Measurements from ENCODE around the gene EIF4A2.

EIF4A2 gene

DNA sequence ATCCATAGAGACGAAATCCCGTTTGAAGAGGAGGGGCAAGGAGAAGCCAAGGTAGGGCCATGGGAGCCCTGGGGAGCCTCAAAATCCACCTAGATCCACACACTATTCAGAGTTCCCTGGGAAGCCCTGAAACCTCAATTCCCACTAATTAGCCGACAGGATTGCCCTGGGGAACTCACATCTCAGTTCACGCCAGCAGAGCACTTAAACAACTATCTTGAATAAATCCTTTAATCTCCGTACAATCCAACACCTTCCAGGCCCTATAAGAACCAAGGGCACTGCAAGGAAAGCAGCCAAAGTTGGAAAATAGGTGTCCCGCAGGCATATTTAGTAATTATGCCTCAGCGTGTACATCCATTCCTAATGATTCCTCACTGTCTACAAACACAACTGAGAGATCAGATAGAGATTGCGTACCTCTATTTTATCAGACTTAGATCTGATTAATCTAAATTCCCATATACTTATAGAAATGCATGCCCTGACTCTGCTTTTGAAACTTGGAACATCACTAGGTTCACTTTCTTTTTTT is 25.6 kb upstream of the EIF4A2 start:
- Histone ChIP-seq H3F3A (ENCODE audit: low read depth) (no peaks in the 10 kb centered on the region), H3K9me3 (ENCODE audit: insufficient read depth, low read depth, low read length) (no peaks in the 10 kb centered on the region), H2AFZ (ENCODE audit: low read length) (no peak overlapping the region), H3K4me2 (ENCODE audit: low read depth, low read length, poor library complexity, severe bottlenecking) (no peak overlapping the region), H3K36me3 (ENCODE audit: insufficient read depth, low read length) (no peaks in the 10 kb centered on the region), H3K4me3 (ENCODE audit: low read length, poor library complexity, severe bottlenecking) (no peak overlapping the region), H3K4me1 (ENCODE audit: insufficient read depth, low read length, poor library complexity, severe bottlenecking) (no peaks in the 10 kb centered on the region), H4K20me1 (ENCODE audit: insufficient read depth, low read length, poor library complexity, severe bottlenecking) (no peaks in the 10 kb centered on the region), H3K27me3 (ENCODE audit: insufficient read depth, low read length, poor library complexity, severe bottlenecking) (no peaks in the 10 kb centered on the region), H3K9ac (ENCODE audit: low read depth, low read length, poor library complexity, severe bottlenecking) (no peak overlapping the region), H3K79me2 (ENCODE audit: insufficient read depth, low read length) (no peaks in the 10 kb centered on the region), H3K9me2 (replicated peaks; ENCODE audit: low read depth, low read length) (no peaks in the 10 kb centered on the region)
- TF ChIP-seq EZH2phosphoT487 (IDR thresholded peaks at IDR 0.05; ENCODE audit: borderline replicate concordance), result no peak
- TF ChIP-seq, protein P1, sequence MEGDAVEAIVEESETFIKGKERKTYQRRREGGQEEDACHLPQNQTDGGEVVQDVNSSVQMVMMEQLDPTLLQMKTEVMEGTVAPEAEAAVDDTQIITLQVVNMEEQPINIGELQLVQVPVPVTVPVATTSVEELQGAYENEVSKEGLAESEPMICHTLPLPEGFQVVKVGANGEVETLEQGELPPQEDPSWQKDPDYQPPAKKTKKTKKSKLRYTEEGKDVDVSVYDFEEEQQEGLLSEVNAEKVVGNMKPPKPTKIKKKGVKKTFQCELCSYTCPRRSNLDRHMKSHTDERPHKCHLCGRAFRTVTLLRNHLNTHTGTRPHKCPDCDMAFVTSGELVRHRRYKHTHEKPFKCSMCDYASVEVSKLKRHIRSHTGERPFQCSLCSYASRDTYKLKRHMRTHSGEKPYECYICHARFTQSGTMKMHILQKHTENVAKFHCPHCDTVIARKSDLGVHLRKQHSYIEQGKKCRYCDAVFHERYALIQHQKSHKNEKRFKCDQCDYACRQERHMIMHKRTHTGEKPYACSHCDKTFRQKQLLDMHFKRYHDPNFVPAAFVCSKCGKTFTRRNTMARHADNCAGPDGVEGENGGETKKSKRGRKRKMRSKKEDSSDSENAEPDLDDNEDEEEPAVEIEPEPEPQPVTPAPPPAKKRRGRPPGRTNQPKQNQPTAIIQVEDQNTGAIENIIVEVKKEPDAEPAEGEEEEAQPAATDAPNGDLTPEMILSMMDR (conservative IDR thresholded peaks at IDR 0.05; ENCODE audit: low read length), result no peak

DNA sequence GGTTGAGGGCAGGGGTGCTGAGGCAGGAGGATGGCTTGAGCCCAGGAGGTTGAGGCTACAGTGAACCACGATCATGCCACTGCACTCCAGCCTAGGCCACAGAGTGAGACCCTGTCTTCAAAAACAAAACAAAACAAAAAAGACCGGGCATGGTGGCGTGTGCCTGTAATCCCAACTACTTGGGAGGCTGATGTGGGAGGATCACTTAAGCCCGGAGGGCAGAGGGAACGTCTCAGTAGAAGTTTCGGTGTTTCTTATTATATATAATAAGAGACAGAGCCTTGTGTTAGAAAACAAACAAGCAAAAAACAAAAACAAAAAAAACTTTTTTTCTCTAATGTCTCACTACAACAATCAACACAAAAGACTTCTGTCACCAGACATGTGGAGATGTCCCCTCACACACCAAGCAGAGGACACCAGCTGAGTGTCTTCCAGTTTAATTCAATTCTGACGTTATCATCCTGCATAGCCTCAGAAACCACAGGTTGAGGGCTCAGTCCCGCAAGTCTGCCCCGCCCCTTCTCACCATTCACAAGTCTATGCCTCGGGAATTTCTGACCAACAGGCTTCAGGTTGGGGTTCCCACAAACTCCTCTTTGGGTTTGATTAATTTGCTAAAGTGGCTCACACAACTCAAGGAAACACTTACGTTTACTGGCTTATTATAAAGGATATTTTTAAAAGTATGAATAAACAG is 24.0 kb upstream of the EIF4A2 start:
- no peak overlapping the region for H3K4me3 ChIP-seq (ENCODE audit: low read length, poor library complexity, severe bottlenecking)
- no peaks in the 10 kb centered on the region for H3K27me3 ChIP-seq (ENCODE audit: insufficient read depth, low read length, poor library complexity, severe bottlenecking)
- H3F3A ChIP-seq (ENCODE audit: low read depth), result no peaks in the 10 kb centered on the region

DNA sequence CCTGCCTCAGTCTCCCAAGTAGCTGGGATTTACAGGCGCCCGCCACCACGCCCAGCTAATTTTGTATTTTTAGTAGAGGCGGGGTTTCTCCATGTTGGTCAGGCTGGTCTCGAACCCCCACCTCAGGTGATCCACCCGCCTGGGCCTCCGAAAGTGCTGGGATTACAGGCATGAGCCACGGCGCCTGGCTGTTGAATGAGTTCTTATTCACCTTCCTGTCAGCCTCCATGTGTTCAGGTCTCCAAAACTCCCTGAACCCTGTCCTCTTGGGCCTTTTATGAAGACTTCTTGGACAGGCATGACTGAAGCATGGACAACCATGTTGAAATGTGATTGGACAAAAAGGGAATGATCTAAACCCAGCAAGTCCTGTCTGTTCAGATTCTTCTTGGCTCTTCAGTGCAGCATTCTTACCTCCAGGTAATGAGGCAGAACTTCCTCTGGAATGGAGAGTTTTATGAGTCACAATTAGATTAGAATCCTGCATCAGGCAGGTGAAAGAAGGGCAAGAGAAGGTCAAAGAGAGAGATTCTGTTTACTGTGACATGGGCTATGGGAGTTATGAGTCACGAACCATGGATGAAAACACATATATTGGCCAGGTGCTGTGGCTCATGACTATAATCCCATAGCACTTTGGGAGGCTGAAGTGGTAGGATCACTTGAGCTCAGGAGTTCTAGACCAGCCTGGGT is 23.1 kb upstream of the EIF4A2 start:
- Histone ChIP-seq H3K79me2 (ENCODE audit: insufficient read depth, low read length) (no peaks in the 10 kb centered on the region), H3K4me1 (ENCODE audit: insufficient read depth, low read length, poor library complexity, severe bottlenecking) (no peaks in the 10 kb centered on the region), H3K36me3 (ENCODE audit: insufficient read depth, low read length) (no peaks in the 10 kb centered on the region), H2AFZ (ENCODE audit: low read length) (no peak overlapping the region), H3K9me3 (ENCODE audit: insufficient read depth, low read depth, low read length) (no peaks in the 10 kb centered on the region), H3K4me3 (ENCODE audit: low read length, poor library complexity, severe bottlenecking) (no peak overlapping the region), H3K27me3 (ENCODE audit: insufficient read depth, low read length, poor library complexity, severe bottlenecking) (no peaks in the 10 kb centered on the region), H3F3A (ENCODE audit: low read depth) (no peaks in the 10 kb centered on the region), H3K4me2 (ENCODE audit: low read depth, low read length, poor library complexity, severe bottlenecking) (no peak overlapping the region), H3K9me2 (replicated peaks; ENCODE audit: low read depth, low read length) (no peaks in the 10 kb centered on the region), H4K20me1 (ENCODE audit: insufficient read depth, low read length, poor library complexity, severe bottlenecking) (no peaks in the 10 kb centered on the region), H3K9ac (ENCODE audit: low read depth, low read length, poor library complexity, severe bottlenecking) (no peak overlapping the region)
- no peak for TF ChIP-seq EZH2phosphoT487 (IDR thresholded peaks at IDR 0.05; ENCODE audit: borderline replicate concordance)
- TF ChIP-seq, protein P1 (conservative IDR thresholded peaks at IDR 0.05; ENCODE audit: low read length), result no peak

More for the DNA sequence above, 24.0 kb upstream of the EIF4A2 start:
- no peaks in the 10 kb centered on the region for H3K4me1 ChIP-seq (ENCODE audit: insufficient read depth, low read length, poor library complexity, severe bottlenecking)
- no peak overlapping the region for H3K4me2 ChIP-seq (ENCODE audit: low read depth, low read length, poor library complexity, severe bottlenecking)
- TF ChIP-seq EZH2phosphoT487 (IDR thresholded peaks at IDR 0.05; ENCODE audit: borderline replicate concordance), result no peak
- TF ChIP-seq, protein P1 (conservative IDR thresholded peaks at IDR 0.05; ENCODE audit: low read length), result no peak
- no peak overlapping the region for H3K9ac ChIP-seq (ENCODE audit: low read depth, low read length, poor library complexity, severe bottlenecking)
- H3K9me3 ChIP-seq (ENCODE audit: insufficient read depth, low read depth, low read length), result no peaks in the 10 kb centered on the region
- H3K79me2 ChIP-seq (ENCODE audit: insufficient read depth, low read length), result no peaks in the 10 kb centered on the region
- H3K36me3 ChIP-seq (ENCODE audit: insufficient read depth, low read length), result no peaks in the 10 kb centered on the region
- H3K9me2 ChIP-seq (replicated peaks; ENCODE audit: low read depth, low read length), result no peaks in the 10 kb centered on the region
- H2AFZ ChIP-seq (ENCODE audit: low read length), result no peak overlapping the region
- H4K20me1 ChIP-seq (ENCODE audit: insufficient read depth, low read length, poor library complexity, severe bottlenecking), result no peaks in the 10 kb centered on the region
